Measurements from ENCODE around the gene AUTS2. TPM values are rescaled to one million over a fixed set of nuclear protein-coding genes. Genes with fewer than 3 reads are reported as not detected.

The AUTS2 gene
- total RNA-seq, 4 donors from 2014 or later: 14.9 to 27.2 (median 17.5) TPM

- H3K36me3 ChIP-seq: no peaks in the 10 kb centered on the region
- DNase-seq: no peak
- H3K27me3 ChIP-seq: no peaks in the 10 kb centered on the region
- H3K4me1 ChIP-seq: no peaks in the 10 kb centered on the region
- TF ChIP-seq CTCF (IDR thresholded peaks at IDR 0.05) (no peak), POLR2A (IDR thresholded peaks at IDR 0.05) (no peak)
- H3K4me3 ChIP-seq (replicated peaks in 1 of 3): no peak overlapping the region
- no peaks in the 10 kb centered on the region for H3K9me3 ChIP-seq
- H3K27ac ChIP-seq: no peak overlapping the region
- intact Hi-C loops (cut with DNase I): no loop called here
- 83 to 84% methylated on average over 7 of the region's 7 CpGs for WGBS, 2 donors
Measured at GRCh38 chr7:70630440-70630817, 1032.2 kb downstream of the AUTS2 start.

- TF ChIP-seq CTCF (IDR thresholded peaks at IDR 0.05) (no peak), POLR2A (IDR thresholded peaks at IDR 0.05) (no peak)
- H3K9me3 ChIP-seq: no peaks in the 10 kb centered on the region
- intact Hi-C loops (cut with DNase I): no loop called here
- H3K4me3 ChIP-seq (replicated peaks in 1 of 3): no peak overlapping the region
- 77 to 87% methylated on average over 28 of the region's 28 CpGs for WGBS, 2 donors
- no peak overlapping the region for H3K27ac ChIP-seq
- H3K4me1 ChIP-seq: no peaks in the 10 kb centered on the region
- DNase-seq: no peak
- no peaks in the 10 kb centered on the region for H3K36me3 ChIP-seq
- H3K27me3 ChIP-seq: no peaks in the 10 kb centered on the region
Measured at GRCh38 chr7:70630818-70631457, 1032.7 kb downstream of the AUTS2 start.

GRCh38 chr7:70631718-70632117 is 1033.4 kb downstream of the AUTS2 start:
- intact Hi-C loops (cut with DNase I): no loop called here
- 79 to 83% methylated on average over 9 of the region's 9 CpGs for WGBS, 2 donors
- Histone ChIP-seq H3K27ac (no peak overlapping the region), H3K27me3 (no peaks in the 10 kb centered on the region), H3K4me3 (replicated peaks in 1 of 3) (no peak overlapping the region), H3K36me3 (no peaks in the 10 kb centered on the region), H3K4me1 (no peaks in the 10 kb centered on the region), H3K9me3 (no peaks in the 10 kb centered on the region)
- DNase-seq: no peak
- TF ChIP-seq CTCF (IDR thresholded peaks at IDR 0.05) (no peak), POLR2A (IDR thresholded peaks at IDR 0.05) (no peak)

GRCh38 chr7:70632400-70632799 is 1034.1 kb downstream of the AUTS2 start:
- Histone ChIP-seq H3K9me3 (no peaks in the 10 kb centered on the region), H3K36me3 (no peaks in the 10 kb centered on the region), H3K4me1 (no peaks in the 10 kb centered on the region), H3K27ac (no peak overlapping the region), H3K4me3 (replicated peaks in 1 of 3) (no peak overlapping the region), H3K27me3 (no peaks in the 10 kb centered on the region)
- WGBS, 2 donors: 70 to 83% methylated on average over 5 of the region's 5 CpGs
- TF ChIP-seq CTCF (IDR thresholded peaks at IDR 0.05): no peak
- no peak for TF ChIP-seq POLR2A (IDR thresholded peaks at IDR 0.05)
- intact Hi-C loops (cut with DNase I): no loop called here
- DNase-seq: no peak

- intact Hi-C loops (cut with DNase I): no loop called here
- Histone ChIP-seq H3K4me1 (no peaks in the 10 kb centered on the region), H3K27ac (no peak overlapping the region), H3K36me3 (no peaks in the 10 kb centered on the region), H3K4me3 (replicated peaks in 1 of 3) (no peak overlapping the region), H3K9me3 (no peaks in the 10 kb centered on the region), H3K27me3 (no peaks in the 10 kb centered on the region)
- WGBS, 2 donors: 92% methylated on average over 8 of the region's 8 CpGs
- TF ChIP-seq CTCF (IDR thresholded peaks at IDR 0.05) (no peak), POLR2A (IDR thresholded peaks at IDR 0.05) (no peak)
- no peak for DNase-seq
Measured at GRCh38 chr7:70634071-70634470, 1035.8 kb downstream of the AUTS2 start.

Measured in thyroid gland (tissue), 4 donors.